HG03060 (cell line): Measurements from ENCODE around the gene ADCY7.

Source experiments
- ATAC-seq: cut with Tn5 transposase; IDR thresholded peaks from one replicate; pipeline ENCODE4 v1.9.1; 2021; ENCODE audit warnings: low read depth, moderate number of reproducible peaks; ENCODE audit not compliant: unreplicated experiment

ADCY7 gene

GRCh38 chr16:50365791-50366575, 99.6 kb downstream of the ADCY7 start:
- no peak for ATAC-seq
